ENCODE data around the gene SYT3.

- TF ChIP-seq CTCF (IDR thresholded peaks at IDR 0.05) (no peak), POLR2A (IDR thresholded peaks at IDR 0.05) (no peak)
These were observed 12.9 kb downstream of the SYT3 start for GRCh38 chr19:50626795-50627194.

Data from lower leg skin (tissue), 3 donors.